ENCODE measurements around the gene CCN2. TPM values are rescaled to one million over a fixed set of nuclear protein-coding genes. Genes with fewer than 3 reads are reported as not detected.

CCN2 gene
- total RNA-seq, 2 experiments from 2014 or later, result 0.36 TPM; not detected in 1

DNA sequence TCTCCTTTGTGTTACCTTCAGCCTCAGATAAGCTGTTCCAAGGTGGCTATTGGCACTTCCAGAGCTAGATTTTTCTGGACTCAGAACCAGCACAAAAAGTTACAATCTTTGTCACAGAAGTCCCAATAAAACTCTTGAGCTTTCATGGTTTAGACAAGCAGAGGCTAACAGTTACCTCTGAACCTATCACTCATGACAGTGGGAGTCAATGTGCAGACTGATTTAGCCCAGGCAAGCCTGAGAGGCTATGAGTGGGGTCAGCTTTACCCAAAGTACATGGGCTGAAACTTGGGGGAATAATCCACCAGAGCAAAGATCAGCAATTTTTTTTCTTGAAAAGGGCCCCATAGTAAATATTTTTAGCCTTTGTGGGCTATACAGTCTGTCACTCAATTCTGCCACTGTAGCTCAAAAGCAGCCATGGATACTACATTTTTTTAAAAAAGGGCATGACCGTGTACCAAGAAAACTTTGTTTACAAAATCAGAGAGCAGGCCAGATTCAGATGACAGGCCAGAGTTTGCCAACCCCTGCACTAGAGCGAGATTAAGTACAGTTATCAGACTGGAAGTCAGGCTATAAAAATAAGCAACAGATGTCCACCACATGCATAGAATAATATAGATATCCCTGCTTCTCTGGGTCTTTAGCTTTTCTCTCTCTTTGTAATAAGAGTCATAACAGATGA, 20.0 kb downstream of the CCN2 start:
- Histone ChIP-seq H3K79me2 (ENCODE audit: insufficient read depth, low read depth, low read length) (no peaks in the 10 kb centered on the region), H3K4me3 (ENCODE audit: low read depth, low read length, poor library complexity, severe bottlenecking) (no peak overlapping the region), H2AFZ (ENCODE audit: low read length) (no peak overlapping the region), H3K27ac (ENCODE audit: low read depth, low read length, poor library complexity, severe bottlenecking) (no peak overlapping the region), H3K4me1 (ENCODE audit: insufficient read depth, low read length, poor library complexity, severe bottlenecking) (no peaks in the 10 kb centered on the region), H4K20me1 (ENCODE audit: insufficient read depth, low read length) (no peaks in the 10 kb centered on the region), H3K4me2 (ENCODE audit: low read length) (no peak overlapping the region), H3K36me3 (ENCODE audit: insufficient read depth, low read length) (no peaks in the 10 kb centered on the region), H3K9me3 (ENCODE audit: low read length) (no peaks in the 10 kb centered on the region), H3K9me2 (ENCODE audit: insufficient read depth, low read length) (no peaks in the 10 kb centered on the region)
- intact Hi-C loops (cut with micrococcal nuclease; ENCODE audit: unreplicated experiment), result no loop called here
- no peak for DNase-seq (ENCODE audit: low spot score)
- POLR2A ChIA-PET, result interaction anchor here (0.7 to 1.5 kb wide), 4 partner anchors 13 to 212 kb away, joined by 3 to 6 read pairs (median 4); no protein-coding TSS in a partner anchor
- CTCF ChIA-PET (ENCODE audit: unreplicated experiment), result no interaction called here
- no TSS peak for BruUV-seq (replicated peaks)
- TF ChIP-seq, protein P1, sequence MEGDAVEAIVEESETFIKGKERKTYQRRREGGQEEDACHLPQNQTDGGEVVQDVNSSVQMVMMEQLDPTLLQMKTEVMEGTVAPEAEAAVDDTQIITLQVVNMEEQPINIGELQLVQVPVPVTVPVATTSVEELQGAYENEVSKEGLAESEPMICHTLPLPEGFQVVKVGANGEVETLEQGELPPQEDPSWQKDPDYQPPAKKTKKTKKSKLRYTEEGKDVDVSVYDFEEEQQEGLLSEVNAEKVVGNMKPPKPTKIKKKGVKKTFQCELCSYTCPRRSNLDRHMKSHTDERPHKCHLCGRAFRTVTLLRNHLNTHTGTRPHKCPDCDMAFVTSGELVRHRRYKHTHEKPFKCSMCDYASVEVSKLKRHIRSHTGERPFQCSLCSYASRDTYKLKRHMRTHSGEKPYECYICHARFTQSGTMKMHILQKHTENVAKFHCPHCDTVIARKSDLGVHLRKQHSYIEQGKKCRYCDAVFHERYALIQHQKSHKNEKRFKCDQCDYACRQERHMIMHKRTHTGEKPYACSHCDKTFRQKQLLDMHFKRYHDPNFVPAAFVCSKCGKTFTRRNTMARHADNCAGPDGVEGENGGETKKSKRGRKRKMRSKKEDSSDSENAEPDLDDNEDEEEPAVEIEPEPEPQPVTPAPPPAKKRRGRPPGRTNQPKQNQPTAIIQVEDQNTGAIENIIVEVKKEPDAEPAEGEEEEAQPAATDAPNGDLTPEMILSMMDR (conservative IDR thresholded peaks at IDR 0.05; ENCODE audit: low read length), result no peak
- TF ChIP-seq EZH2phosphoT487 (IDR thresholded peaks at IDR 0.05; ENCODE audit: borderline replicate concordance, low read depth, low read length), result no peak

DNA sequence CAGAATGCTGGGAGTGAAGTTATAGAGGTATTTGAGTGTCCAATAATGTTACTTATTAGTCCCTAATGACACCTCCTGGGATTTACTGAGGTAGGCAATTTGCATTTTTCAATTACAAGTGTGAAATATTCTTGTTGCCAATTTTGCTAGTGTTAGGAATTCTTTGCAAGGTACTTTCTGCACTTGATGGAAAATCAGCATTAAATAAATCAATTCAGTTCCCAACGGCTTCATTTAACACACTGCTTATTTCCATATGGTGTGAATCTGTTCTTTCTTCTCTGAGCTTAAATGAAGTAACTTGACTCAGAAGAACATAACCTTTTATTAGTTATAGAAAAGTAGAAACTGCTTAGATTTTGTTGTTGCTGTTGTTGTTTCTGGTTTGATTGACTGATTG, 21.2 kb downstream of the CCN2 start:
- H3K9me2 ChIP-seq (ENCODE audit: insufficient read depth, low read length), result no peaks in the 10 kb centered on the region
- no peaks in the 10 kb centered on the region for H3K36me3 ChIP-seq (ENCODE audit: insufficient read depth, low read length)
- intact Hi-C loops (cut with micrococcal nuclease; ENCODE audit: unreplicated experiment), result no loop called here
- H2AFZ ChIP-seq (ENCODE audit: low read length), result no peak overlapping the region
- H4K20me1 ChIP-seq (ENCODE audit: insufficient read depth, low read length), result no peaks in the 10 kb centered on the region
- CTCF ChIA-PET (ENCODE audit: unreplicated experiment), result no interaction called here
- no peak for DNase-seq (ENCODE audit: low spot score)
- TF ChIP-seq, protein P1 (conservative IDR thresholded peaks at IDR 0.05; ENCODE audit: low read length), result no peak
- TF ChIP-seq EZH2phosphoT487 (IDR thresholded peaks at IDR 0.05; ENCODE audit: borderline replicate concordance, low read depth, low read length), result no peak
- no peaks in the 10 kb centered on the region for H3K9me3 ChIP-seq (ENCODE audit: low read length)
- no TSS peak for BruUV-seq (replicated peaks)
- H3K27ac ChIP-seq (ENCODE audit: low read depth, low read length, poor library complexity, severe bottlenecking), result no peak overlapping the region
- H3K79me2 ChIP-seq (ENCODE audit: insufficient read depth, low read depth, low read length), result no peaks in the 10 kb centered on the region
- POLR2A ChIA-PET, result interaction anchor here (0.8 kb wide), 1 partner anchor 11 kb away, joined by 3 read pairs; no protein-coding TSS in a partner anchor
- H3K4me1 ChIP-seq (ENCODE audit: insufficient read depth, low read length, poor library complexity, severe bottlenecking), result peaks cover 5% of the 10 kb centered on the region
- H3K4me2 ChIP-seq (ENCODE audit: low read length), result no peak overlapping the region
- no peak overlapping the region for H3K4me3 ChIP-seq (ENCODE audit: low read depth, low read length, poor library complexity, severe bottlenecking)

DNA sequence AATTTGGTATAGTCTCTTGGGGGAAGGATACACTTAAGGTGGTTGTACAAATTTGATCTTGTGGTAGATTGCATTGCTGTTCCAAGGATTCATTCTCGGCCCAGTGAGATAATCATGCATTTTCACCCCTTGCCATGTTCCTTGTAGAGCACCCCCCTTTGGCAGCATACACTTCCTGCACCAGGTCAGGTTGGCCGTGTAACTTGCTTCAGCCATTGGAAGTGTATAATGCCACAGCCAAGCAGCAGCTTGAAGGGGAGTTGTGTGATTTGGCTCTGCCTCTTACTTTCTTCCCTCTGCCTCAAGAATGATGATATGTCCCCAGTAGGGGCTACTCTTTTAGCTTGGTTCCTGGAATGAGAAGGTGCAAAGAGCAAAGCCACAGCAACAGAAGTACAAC, 21.9 kb downstream of the CCN2 start:
- H3K4me3 ChIP-seq (ENCODE audit: low read depth, low read length, poor library complexity, severe bottlenecking), result no peak overlapping the region
- DNase-seq (ENCODE audit: low spot score), result no peak
- TF ChIP-seq EZH2phosphoT487 (IDR thresholded peaks at IDR 0.05; ENCODE audit: borderline replicate concordance, low read depth, low read length), result no peak
- TF ChIP-seq, protein P1 (conservative IDR thresholded peaks at IDR 0.05; ENCODE audit: low read length), result peak; percentile 62
- H3K9me3 ChIP-seq (ENCODE audit: low read length), result no peaks in the 10 kb centered on the region
- no peaks in the 10 kb centered on the region for H4K20me1 ChIP-seq (ENCODE audit: insufficient read depth, low read length)
- no peak overlapping the region for H3K4me2 ChIP-seq (ENCODE audit: low read length)
- no TSS peak for BruUV-seq (replicated peaks)
- intact Hi-C loops (cut with micrococcal nuclease; ENCODE audit: unreplicated experiment), result no loop called here
- no peaks in the 10 kb centered on the region for H3K9me2 ChIP-seq (ENCODE audit: insufficient read depth, low read length)
- CTCF ChIA-PET (ENCODE audit: unreplicated experiment), result no interaction called here
- H3K79me2 ChIP-seq (ENCODE audit: insufficient read depth, low read depth, low read length), result no peaks in the 10 kb centered on the region
- H3K36me3 ChIP-seq (ENCODE audit: insufficient read depth, low read length), result no peaks in the 10 kb centered on the region
- peak overlapping the region; percentile 38; the same call in 1 of the 2 replicates for H2AFZ ChIP-seq (ENCODE audit: low read length)
- H3K27ac ChIP-seq (ENCODE audit: low read depth, low read length, poor library complexity, severe bottlenecking), result no peak overlapping the region
- H3K4me1 ChIP-seq (ENCODE audit: insufficient read depth, low read length, poor library complexity, severe bottlenecking), result peaks cover 6% of the 10 kb centered on the region
- POLR2A ChIA-PET, result no interaction called here

Data from OCI-LY7 (cell line).